ENCODE measurements around the gene USP17L15. TPM values are rescaled to one million over a fixed set of nuclear protein-coding genes. Genes with fewer than 3 reads are reported as not detected.
"Not testable (repeated sequence)": the region's sequence is repeated elsewhere in the genome, so short reads cannot be mapped to it uniquely, and the experiment has no call there.

USP17L15 gene
- total and polyA plus RNA-seq, 12 donors, result not detected

DNA sequence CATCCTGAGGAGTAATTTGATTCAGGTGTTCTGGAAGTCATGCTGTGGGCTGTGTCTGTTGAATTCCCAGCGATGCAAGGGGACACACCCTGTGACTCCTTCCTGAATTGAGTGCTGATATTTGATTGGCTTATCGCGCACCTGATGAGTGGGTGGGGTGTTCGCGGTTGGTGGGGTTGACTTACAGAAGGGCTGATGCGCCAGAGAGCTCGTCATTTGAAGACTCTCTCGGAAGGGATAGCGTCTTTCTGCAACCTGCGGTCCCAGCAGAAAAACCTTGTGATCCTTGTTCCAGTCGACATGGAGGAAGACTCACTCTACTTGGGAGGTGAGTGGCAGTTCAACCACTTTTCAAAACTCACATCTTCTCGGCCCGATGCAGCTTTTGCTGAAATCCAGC lies 18.9 kb downstream of the USP17L15 start, which contains the start of gene USP17L19:
Gene USP17L19 (plus strand): TSS at position 301 of the 400 bp plus-strand sequence. CDS start 0 bp downstream, at position 301.
- not testable (repeated sequence) for DNase-seq
- WGBS, 4 donors, result no CpG with 5 or more reads among the region's 13 CpGs

DNA sequence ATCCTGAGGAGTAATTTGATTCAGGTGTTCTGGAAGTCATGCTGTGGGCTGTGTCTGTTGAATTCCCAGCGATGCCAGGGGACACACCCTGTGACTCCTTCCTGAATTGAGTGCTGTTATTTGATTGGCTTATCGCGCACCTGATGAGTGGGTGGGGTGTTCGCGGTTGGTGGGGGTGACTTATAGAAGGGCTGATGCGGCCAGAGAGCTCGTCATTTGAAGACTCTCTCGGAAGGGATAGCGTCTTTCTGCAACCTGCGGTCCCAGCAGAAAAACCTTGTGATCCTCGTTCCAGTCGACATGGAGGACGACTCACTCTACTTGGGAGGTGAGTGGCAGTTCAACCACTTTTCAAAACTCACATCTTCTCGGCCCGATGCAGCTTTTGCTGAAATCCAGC lies 23.6 kb downstream of the USP17L15 start, which contains the start of gene USP17L20:
Gene USP17L20 (plus strand): TSS at position 301 of the 400 bp plus-strand sequence. CDS start 0 bp downstream, at position 301.
- H3K27ac ChIP-seq; H3K4me1 ChIP-seq (replicated peaks in 1 of 2); H3K9me3 ChIP-seq (replicated peaks in 1 of 3); H3K36me3 ChIP-seq (replicated peaks in 1 of 2); DNase-seq; H3K27me3 ChIP-seq; intact Hi-C loops (cut with DNase I); H3K4me3 ChIP-seq: not testable (repeated sequence)
- no CpG with 5 or more reads among the region's 15 CpGs for WGBS, 4 donors

More for the DNA sequence above, 18.9 kb downstream of the USP17L15 start, which contains the start of gene USP17L19:
- H3K4me3 ChIP-seq; H3K27me3 ChIP-seq; intact Hi-C loops (cut with DNase I); H3K9me3 ChIP-seq (replicated peaks in 1 of 3); H3K36me3 ChIP-seq (replicated peaks in 1 of 2); H3K27ac ChIP-seq; H3K4me1 ChIP-seq (replicated peaks in 1 of 2): not testable (repeated sequence)

DNA sequence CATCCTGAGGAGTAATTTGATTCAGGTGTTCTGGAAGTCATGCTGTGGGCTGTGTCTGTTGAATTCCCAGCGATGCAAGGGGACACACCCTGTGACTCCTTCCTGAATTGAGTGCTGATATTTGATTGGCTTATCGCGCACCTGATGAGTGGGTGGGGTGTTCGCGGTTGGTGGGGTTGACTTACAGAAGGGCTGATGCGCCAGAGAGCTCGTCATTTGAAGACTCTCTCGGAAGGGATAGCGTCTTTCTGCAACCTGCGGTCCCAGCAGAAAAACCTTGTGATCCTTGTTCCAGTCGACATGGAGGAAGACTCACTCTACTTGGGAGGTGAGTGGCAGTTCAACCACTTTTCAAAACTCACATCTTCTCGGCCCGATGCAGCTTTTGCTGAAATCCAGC lies 28.4 kb downstream of the USP17L15 start, which contains the start of gene USP17L21:
Gene USP17L21 (plus strand): TSS at position 301 of the 400 bp plus-strand sequence. CDS start 0 bp downstream, at position 301.
- DNase-seq; H3K27me3 ChIP-seq; H3K27ac ChIP-seq; H3K4me3 ChIP-seq; H3K4me1 ChIP-seq (replicated peaks in 1 of 2); H3K36me3 ChIP-seq (replicated peaks in 1 of 2); H3K9me3 ChIP-seq (replicated peaks in 1 of 3); intact Hi-C loops (cut with DNase I): not testable (repeated sequence)
- WGBS, 4 donors, result no CpG with 5 or more reads among the region's 13 CpGs

DNA sequence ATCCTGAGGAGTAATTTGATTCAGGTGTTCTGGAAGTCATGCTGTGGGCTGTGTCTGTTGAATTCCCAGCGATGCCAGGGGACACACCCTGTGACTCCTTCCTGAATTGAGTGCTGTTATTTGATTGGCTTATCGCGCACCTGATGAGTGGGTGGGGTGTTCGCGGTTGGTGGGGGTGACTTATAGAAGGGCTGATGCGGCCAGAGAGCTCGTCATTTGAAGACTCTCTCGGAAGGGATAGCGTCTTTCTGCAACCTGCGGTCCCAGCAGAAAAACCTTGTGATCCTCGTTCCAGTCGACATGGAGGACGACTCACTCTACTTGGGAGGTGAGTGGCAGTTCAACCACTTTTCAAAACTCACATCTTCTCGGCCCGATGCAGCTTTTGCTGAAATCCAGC lies 33.1 kb downstream of the USP17L15 start, which contains the start of gene USP17L22:
Gene USP17L22 (plus strand): TSS at position 301 of the 400 bp plus-strand sequence. CDS start 0 bp downstream, at position 301.
- H3K4me1 ChIP-seq (replicated peaks in 1 of 2); intact Hi-C loops (cut with DNase I); H3K27ac ChIP-seq; DNase-seq; H3K9me3 ChIP-seq (replicated peaks in 1 of 3); H3K27me3 ChIP-seq; H3K36me3 ChIP-seq (replicated peaks in 1 of 2); H3K4me3 ChIP-seq: not testable (repeated sequence)
- WGBS, 4 donors, result no CpG with 5 or more reads among the region's 15 CpGs

DNA sequence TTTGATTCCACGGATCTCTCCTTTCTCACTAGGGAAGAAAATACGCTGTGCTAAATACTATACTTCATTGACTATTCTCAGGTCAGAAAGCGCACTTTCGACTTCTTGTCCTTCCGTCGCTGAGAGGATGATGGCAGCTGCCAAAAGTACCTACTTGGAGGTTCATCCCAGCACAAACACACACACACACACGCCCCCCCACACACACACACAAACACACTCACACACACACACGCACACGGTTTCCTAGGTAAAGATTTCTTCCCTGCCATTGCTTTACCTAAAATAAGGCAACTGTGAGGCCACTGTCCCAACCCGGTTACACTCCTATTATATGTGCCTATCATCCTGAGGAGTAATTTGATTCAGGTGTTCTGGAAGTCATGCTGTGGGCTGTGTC lies 37.5 kb downstream of the USP17L15 start:
- WGBS, 4 donors, result 80 to 84% (median 82%) methylated on average over 5 to 8 of the region's 10 CpGs
- H3K27ac ChIP-seq; intact Hi-C loops (cut with DNase I); H3K4me1 ChIP-seq (replicated peaks in 1 of 2); H3K9me3 ChIP-seq (replicated peaks in 1 of 3); H3K27me3 ChIP-seq; H3K4me3 ChIP-seq; H3K36me3 ChIP-seq (replicated peaks in 1 of 2): not testable (repeated sequence)
- peak; percentile 11 to 78 (median 36) for DNase-seq

Other genes with a start within 250 kb of the USP17L15 start
- not detected for gene FAM90A26, start 64.0 kb upstream of the USP17L15 start, total RNA-seq
- not detected for gene FAM90A26, start 64.0 kb upstream of the USP17L15 start, polyA plus RNA-seq
- gene USP17L10, start 23.7 kb upstream of the USP17L15 start, total RNA-seq, result not detected
- not detected for gene USP17L10, start 23.7 kb upstream of the USP17L15 start, polyA plus RNA-seq
- not detected for gene USP17L11, start 19.0 kb upstream of the USP17L15 start, total RNA-seq
- not detected for gene USP17L11, start 19.0 kb upstream of the USP17L15 start, polyA plus RNA-seq
- not detected for gene USP17L12, start 14.2 kb upstream of the USP17L15 start, total RNA-seq
- gene USP17L12, start 14.2 kb upstream of the USP17L15 start, polyA plus RNA-seq, result not detected
- gene USP17L13, start 9.5 kb upstream of the USP17L15 start, total RNA-seq, result not detected
- not detected for gene USP17L13, start 9.5 kb upstream of the USP17L15 start, polyA plus RNA-seq
- gene USP17L17, start 9.5 kb downstream of the USP17L15 start, total RNA-seq, result not detected
- not detected for gene USP17L17, start 9.5 kb downstream of the USP17L15 start, polyA plus RNA-seq
- not detected for gene USP17L18, start 14.2 kb downstream of the USP17L15 start, total RNA-seq
- not detected for gene USP17L18, start 14.2 kb downstream of the USP17L15 start, polyA plus RNA-seq
- gene USP17L19, start 19.0 kb downstream of the USP17L15 start, total RNA-seq, result not detected
- gene USP17L19, start 19.0 kb downstream of the USP17L15 start, polyA plus RNA-seq, result not detected
- not detected for gene USP17L20, start 23.7 kb downstream of the USP17L15 start, total RNA-seq
- not detected for gene USP17L20, start 23.7 kb downstream of the USP17L15 start, polyA plus RNA-seq
- gene USP17L21, start 28.5 kb downstream of the USP17L15 start, total RNA-seq, result not detected
- not detected for gene USP17L21, start 28.5 kb downstream of the USP17L15 start, polyA plus RNA-seq
- gene USP17L22, start 33.2 kb downstream of the USP17L15 start, total RNA-seq, result 1 to 10 TPM in 1 of 9 donors, not detected in 8; 4.4 TPM
- not detected for gene USP17L22, start 33.2 kb downstream of the USP17L15 start, polyA plus RNA-seq
- not detected for gene USP17L24, start 90.8 kb downstream of the USP17L15 start, total RNA-seq
- gene USP17L24, start 90.8 kb downstream of the USP17L15 start, polyA plus RNA-seq, result not detected
- gene USP17L25, start 95.5 kb downstream of the USP17L15 start, total RNA-seq, result not detected
- not detected for gene USP17L25, start 95.5 kb downstream of the USP17L15 start, polyA plus RNA-seq
- not detected for gene USP17L26, start 100.3 kb downstream of the USP17L15 start, total RNA-seq
- gene USP17L26, start 100.3 kb downstream of the USP17L15 start, polyA plus RNA-seq, result not detected
- not detected for gene USP17L5, start 105.0 kb downstream of the USP17L15 start, total RNA-seq
- gene USP17L5, start 105.0 kb downstream of the USP17L15 start, polyA plus RNA-seq, result not detected
- not detected for gene USP17L27, start 109.8 kb downstream of the USP17L15 start, total RNA-seq
- not detected for gene USP17L27, start 109.8 kb downstream of the USP17L15 start, polyA plus RNA-seq
- gene USP17L28, start 114.5 kb downstream of the USP17L15 start, total RNA-seq, result not detected
- not detected for gene USP17L28, start 114.5 kb downstream of the USP17L15 start, polyA plus RNA-seq
- gene USP17L29, start 119.3 kb downstream of the USP17L15 start, total RNA-seq, result not detected
- gene USP17L29, start 119.3 kb downstream of the USP17L15 start, polyA plus RNA-seq, result not detected
- not detected for gene USP17L30, start 128.7 kb downstream of the USP17L15 start, total RNA-seq
- gene USP17L30, start 128.7 kb downstream of the USP17L15 start, polyA plus RNA-seq, result not detected
- not detected for gene DEFB131A, start 210.0 kb downstream of the USP17L15 start, total RNA-seq
- gene DEFB131A, start 210.0 kb downstream of the USP17L15 start, polyA plus RNA-seq, result not detected

Data from adrenal gland (tissue), 12 donors.